MM.1S (cell line): ENCODE data around the gene PRB3.

ENCODE experiments used
- DNase-seq: peaks from one replicate; pipeline ENCODE4 v3.0.0-alpha.2; 2015
- H2AFZ ChIP-seq: fragments of 300-600 bp; sonication (generic); 2 replicates; pipeline ENCODE4 v1.6.0; 2016; ENCODE audit warnings: antibody characterized with exemption, low read length
- H3F3A ChIP-seq: fragments of 300-600 bp; sonication (generic); 2 replicates; pipeline ENCODE4 v1.6.1; 2016; ENCODE audit warnings: mild to moderate bottlenecking, antibody characterized with exemption, low read length, moderate library complexity, mixed read lengths; ENCODE audit not compliant: insufficient read depth
- H3K27ac ChIP-seq: fragments of 300-600 bp; sonication (generic); 2 replicates; pipeline ENCODE4 v1.5.1; 2016; ENCODE audit warnings: mild to moderate bottlenecking, low read length
- H3K27me3 ChIP-seq: fragments of 300-600 bp; sonication (generic); replicated peaks from 2 replicates; pipeline ENCODE4 v1.6.0; 2016; ENCODE audit warnings: low read length; ENCODE audit not compliant: insufficient read depth
- H3K36me3 ChIP-seq: fragments of 300-600 bp; sonication (generic); replicated peaks from 2 replicates; pipeline ENCODE4 v1.6.1; 2016; ENCODE audit warnings: mild to moderate bottlenecking, low read length, mixed read lengths; ENCODE audit not compliant: insufficient read depth
- H3K4me1 ChIP-seq: fragments of 300-600 bp; sonication (generic); 2 replicates; pipeline ENCODE4 v1.6.1; 2016; ENCODE audit warnings: low read length, mixed read lengths
- H3K4me2 ChIP-seq: fragments of 300-600 bp; sonication (generic); 2 replicates; pipeline ENCODE4 v1.6.0; 2016; ENCODE audit warnings: low read depth, low read length
- H3K4me3 ChIP-seq: fragments of 300-600 bp; sonication (generic); 2 replicates; pipeline ENCODE4 v1.5.1; 2016; ENCODE audit warnings: low read length, mixed read lengths
- H3K79me2 ChIP-seq: fragments of 300-600 bp; sonication (generic); 2 replicates; pipeline ENCODE4 v1.6.1; 2016; ENCODE audit warnings: mixed run types, low read length, mixed read lengths
- H3K9ac ChIP-seq: fragments of 300-600 bp; sonication (generic); 2 replicates; pipeline ENCODE4 v1.6.1; 2016; ENCODE audit warnings: low read length, mixed read lengths
- H3K9me2 ChIP-seq: fragments of 300-600 bp; sonication (generic); replicated peaks from 2 replicates; pipeline ENCODE4 v1.6.1; 2016; ENCODE audit warnings: mild to moderate bottlenecking, low read length, mixed read lengths; ENCODE audit not compliant: insufficient read depth
- H3K9me3 ChIP-seq: fragments of 300-600 bp; sonication (generic); replicated peaks from 2 replicates; pipeline ENCODE4 v1.6.1; 2016; ENCODE audit warnings: mild to moderate bottlenecking, low read length, mixed read lengths; ENCODE audit not compliant: insufficient read depth
- H4K20me1 ChIP-seq: fragments of 300-600 bp; sonication (generic); 2 replicates; pipeline ENCODE4 v1.6.1; 2016; ENCODE audit warnings: mild to moderate bottlenecking, low read length, moderate library complexity, mixed read lengths; ENCODE audit not compliant: insufficient read depth
- EZH2 ChIP-seq: fragments of 300-600 bp; sonication (generic); optimal IDR thresholded peaks from 2 replicates; pipeline ENCODE3; 2017; ENCODE audit warnings: low read depth, mild to moderate bottlenecking, antibody characterized with exemption, low read length, mixed read lengths
- EZH2phosphoT487 ChIP-seq: fragments of 300-600 bp; sonication (generic); IDR thresholded peaks from 2 replicates; pipeline ENCODE4 v1.6.1; 2018; ENCODE audit warnings: antibody characterized with exemption, low read length
- TF ChIP-seq, protein P1 (sequence below): fragments of 300-600 bp; sonication (generic); IDR thresholded peaks from 2 replicates; pipeline ENCODE4 v1.5.1; 2016; ENCODE audit warnings: antibody characterized with exemption, low read length, mixed read lengths

The PRB3 gene

DNA sequence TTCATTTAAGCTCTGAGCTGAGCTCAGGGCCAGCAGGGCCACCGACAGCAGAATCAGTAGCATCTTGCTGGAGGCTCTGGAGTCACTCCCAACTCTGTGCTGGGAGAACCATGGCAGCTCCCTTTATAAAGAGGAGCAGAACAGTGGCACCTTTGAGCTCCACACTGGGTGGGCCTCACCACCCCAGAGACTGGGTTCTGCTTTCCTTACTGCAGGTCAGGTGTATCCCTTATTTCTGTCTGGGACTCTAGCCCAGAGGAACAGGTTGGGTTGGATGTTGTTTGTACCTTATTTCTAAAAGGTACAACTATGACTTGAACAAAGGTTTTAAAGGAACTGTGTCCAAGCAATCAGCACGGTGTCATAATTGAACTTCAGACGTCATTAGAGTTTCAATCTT lies at the start of gene PRB3:
Gene PRB3, minus strand, starts transcription at position 101 of the 400 bp plus-strand sequence. Its CDS starts 38 bp downstream, at position 63.
- no peaks in the 10 kb centered on the region for H3K27me3 ChIP-seq
- H4K20me1 ChIP-seq, result no peaks in the 10 kb centered on the region
- H3K4me3 ChIP-seq, result no peak within 1 kb of the TSS
- no peaks in the 10 kb centered on the region for H3K4me1 ChIP-seq
- H3K9me2 ChIP-seq, result no peaks in the 10 kb centered on the region
- no peak within 1 kb of the TSS for H3K27ac ChIP-seq
- no peak for DNase-seq
- no peak within 1 kb of the TSS for H2AFZ ChIP-seq
- no peak within 1 kb of the TSS for H3K4me2 ChIP-seq
- no peak within 1 kb of the TSS for H3K9ac ChIP-seq
- H3K9me3 ChIP-seq, result no peaks in the 10 kb centered on the region
- H3K36me3 ChIP-seq, result no peaks in the 10 kb centered on the region
- TF ChIP-seq EZH2phosphoT487 (no peak), EZH2 (no peak)
- TF ChIP-seq, protein P1, sequence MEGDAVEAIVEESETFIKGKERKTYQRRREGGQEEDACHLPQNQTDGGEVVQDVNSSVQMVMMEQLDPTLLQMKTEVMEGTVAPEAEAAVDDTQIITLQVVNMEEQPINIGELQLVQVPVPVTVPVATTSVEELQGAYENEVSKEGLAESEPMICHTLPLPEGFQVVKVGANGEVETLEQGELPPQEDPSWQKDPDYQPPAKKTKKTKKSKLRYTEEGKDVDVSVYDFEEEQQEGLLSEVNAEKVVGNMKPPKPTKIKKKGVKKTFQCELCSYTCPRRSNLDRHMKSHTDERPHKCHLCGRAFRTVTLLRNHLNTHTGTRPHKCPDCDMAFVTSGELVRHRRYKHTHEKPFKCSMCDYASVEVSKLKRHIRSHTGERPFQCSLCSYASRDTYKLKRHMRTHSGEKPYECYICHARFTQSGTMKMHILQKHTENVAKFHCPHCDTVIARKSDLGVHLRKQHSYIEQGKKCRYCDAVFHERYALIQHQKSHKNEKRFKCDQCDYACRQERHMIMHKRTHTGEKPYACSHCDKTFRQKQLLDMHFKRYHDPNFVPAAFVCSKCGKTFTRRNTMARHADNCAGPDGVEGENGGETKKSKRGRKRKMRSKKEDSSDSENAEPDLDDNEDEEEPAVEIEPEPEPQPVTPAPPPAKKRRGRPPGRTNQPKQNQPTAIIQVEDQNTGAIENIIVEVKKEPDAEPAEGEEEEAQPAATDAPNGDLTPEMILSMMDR, result no peak
- no peaks in the 10 kb centered on the region for H3F3A ChIP-seq
- H3K79me2 ChIP-seq, result no peaks in the 10 kb centered on the region

DNA sequence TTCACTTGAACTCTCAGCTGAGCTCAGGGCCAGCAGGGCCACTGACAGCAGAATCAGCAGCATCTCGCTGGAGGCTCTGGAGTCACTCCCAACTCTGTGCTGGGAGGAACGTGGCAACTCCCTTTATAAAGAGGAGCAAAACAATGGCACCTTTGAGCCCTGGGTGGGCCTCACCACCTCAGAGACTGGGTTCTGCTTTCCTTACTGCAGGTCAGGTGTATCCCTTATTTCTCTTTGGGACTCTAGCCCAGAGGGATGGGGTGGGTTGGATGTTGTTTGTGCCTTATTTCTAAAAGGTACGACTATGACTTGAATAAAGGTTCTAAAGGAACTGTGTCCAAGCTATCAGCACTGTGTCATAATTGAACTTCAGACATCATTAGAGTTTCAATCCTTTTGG lies 40.8 kb upstream of the PRB3 start, which contains the start of gene PRB4:
Gene PRB4, minus strand, starts transcription at position 101 of the 400 bp plus-strand sequence. Its CDS starts 38 bp downstream, at position 63.
- no peaks in the 10 kb centered on the region for H4K20me1 ChIP-seq
- no peak within 1 kb of the TSS for H3K4me2 ChIP-seq
- no peaks in the 10 kb centered on the region for H3K79me2 ChIP-seq
- H3K27ac ChIP-seq, result no peak within 1 kb of the TSS
- no peak within 1 kb of the TSS for H3K9ac ChIP-seq
- no peaks in the 10 kb centered on the region for H3K9me3 ChIP-seq
- no peaks in the 10 kb centered on the region for H3K9me2 ChIP-seq
- H3K4me3 ChIP-seq, result no peak within 1 kb of the TSS
- H3F3A ChIP-seq, result no peaks in the 10 kb centered on the region
- H3K36me3 ChIP-seq, result no peaks in the 10 kb centered on the region
- no peak for DNase-seq
- H3K27me3 ChIP-seq, result no peaks in the 10 kb centered on the region
- H3K4me1 ChIP-seq, result no peaks in the 10 kb centered on the region
- H2AFZ ChIP-seq, result no peak within 1 kb of the TSS
- no peak for TF ChIP-seq EZH2phosphoT487
- TF ChIP-seq, protein P1, result no peak
- TF ChIP-seq EZH2, result no peak

DNA sequence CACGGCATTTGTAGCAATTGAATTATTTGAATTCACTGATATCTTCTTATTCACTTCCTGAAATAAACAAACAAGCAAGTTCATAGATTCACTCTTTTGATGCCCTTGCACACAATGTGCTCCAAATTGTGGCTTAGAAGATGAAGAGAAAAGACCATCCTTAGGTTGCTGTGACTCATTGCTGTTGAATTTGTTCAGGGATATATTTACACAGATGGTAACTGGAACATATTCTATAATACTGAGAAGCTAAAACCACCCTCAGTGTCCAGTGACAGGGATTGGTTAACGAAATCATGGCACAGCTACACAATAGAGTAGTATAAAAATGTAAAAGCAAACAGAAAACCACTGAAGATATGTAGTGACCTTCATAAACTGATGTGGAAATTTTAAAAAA lies 37.6 kb upstream of the PRB3 start:
- no peak for TF ChIP-seq EZH2phosphoT487
- TF ChIP-seq EZH2, result no peak
- TF ChIP-seq, protein P1, result no peak
- no peak overlapping the region for H3K4me2 ChIP-seq
- H2AFZ ChIP-seq, result no peak overlapping the region
- DNase-seq, result no peak
- H3K4me1 ChIP-seq, result no peaks in the 10 kb centered on the region
- no peak overlapping the region for H3K27ac ChIP-seq
- H3K9me2 ChIP-seq, result no peaks in the 10 kb centered on the region
- H3K79me2 ChIP-seq, result no peaks in the 10 kb centered on the region
- H3K9ac ChIP-seq, result no peak overlapping the region
- no peaks in the 10 kb centered on the region for H3K36me3 ChIP-seq
- no peaks in the 10 kb centered on the region for H3K27me3 ChIP-seq
- no peak overlapping the region for H3K4me3 ChIP-seq
- no peaks in the 10 kb centered on the region for H3K9me3 ChIP-seq
- no peaks in the 10 kb centered on the region for H4K20me1 ChIP-seq
- H3F3A ChIP-seq, result no peaks in the 10 kb centered on the region
